K562 (cell line): ENCODE measurements around the gene OR2B2. TPM values are rescaled to one million over a fixed set of nuclear protein-coding genes. Genes with fewer than 3 reads are reported as not detected.
A peak's percentile ranks its signal among the peaks of the same experiment; 100 is the strongest.

Source experiments
- CAMTA2 ChIP-seq: fragments of 250-450 bp; sonication (Bioruptor Pico); conservative IDR thresholded peaks from 2 replicates; pipeline ENCODE4 v1.5.1; 2022
- CBX3 ChIP-seq, 2 experiments: IDR thresholded peaks; 1 replicate in 1 of 2; 2 replicates in 1 of 2; pipeline ENCODE4 v1.6.1; 2012; ENCODE audit warnings: inconsistent platforms in 2 of 2, low read length in 2 of 2, borderline replicate concordance in 1 of 2, control low read depth in 1 of 2
- ETS2 ChIP-seq: IDR thresholded peaks from 2 replicates; pipeline ENCODE4 v1.6.1; 2016; ENCODE audit warnings: borderline replicate concordance, missing genetic modification characterization, mild to moderate bottlenecking, moderate library complexity, missing compliant biosample characterization; ENCODE audit not compliant: poor library complexity, severe bottlenecking
- KLF10 ChIP-seq: fragments of 250-450 bp; sonication (Bioruptor Pico); IDR thresholded peaks from 2 replicates; pipeline ENCODE4 v1.6.1; 2021; ENCODE audit warnings: matching md5 sums
- RBM25 ChIP-seq: fragments of 200-400 bp; formaldehyde crosslinking; IDR thresholded peaks from 2 replicates; pipeline ENCODE4 v1.6.1; 2018; ENCODE audit warnings: low read length, low read depth, moderate library complexity; ENCODE audit not compliant: severe bottlenecking
- SAFB ChIP-seq: fragments of 200-400 bp; formaldehyde crosslinking; IDR thresholded peaks from 2 replicates; pipeline ENCODE4 v1.6.1; 2017; ENCODE audit warnings: low read depth, low read length, borderline replicate concordance
- YBX1 ChIP-seq: fragments of 450-650 bp; IDR thresholded peaks from 2 replicates; pipeline ENCODE4 v1.7.1; 2016; ENCODE audit warnings: mild to moderate bottlenecking
- ZC3H4 ChIP-seq: sonication (generic); formaldehyde crosslinking; IDR thresholded peaks from 2 replicates; pipeline ENCODE4 v1.9.0; 2021; ENCODE audit warnings: missing genetic modification reagents, borderline replicate concordance
- ZNF12 ChIP-seq: sonication (generic); formaldehyde crosslinking; IDR thresholded peaks from 2 replicates; pipeline ENCODE4 v1.4.0; 2020; ENCODE audit warnings: mild to moderate bottlenecking, missing genetic modification reagents
- ZNF212 ChIP-seq: fragments of 450-650 bp; formaldehyde crosslinking; IDR thresholded peaks from 2 replicates; pipeline ENCODE4 v1.4.0; 2020; ENCODE audit warnings: mild to moderate bottlenecking
- polyA plus RNA-seq, 8 experiments: library from polyadenylated mRNA; depleted of rRNA in 4 of 8; stranded (reverse) in 5 of 8; unstranded in 3 of 8; fragments of >200 nt; fragmentation: Nextera tagmentation in 2 of 8; fragmentation: Illumina TruSeq in 1 of 8; extraction: Ambion mirVana in 2 of 8; extraction: Trizol in 1 of 8; gene quantifications; 2 replicates each; pipeline versions ENCODE4 v1.2.1 to v1.2.3, GENCODE V29; 2011 to 2014; ENCODE audit warnings: inconsistent platforms in 1 of 8, missing spikeins in 1 of 8
- total RNA-seq, 7 experiments: library from RNA; depleted of rRNA in 6 of 7; stranded (reverse); fragments of >200 nt in 6 of 7; fragmentation: Illumina TruSeq in 2 of 7; extraction: Trizol in 2 of 7; gene quantifications; 2 replicates each; pipeline versions ENCODE4 v1.2.1 to v1.2.3, GENCODE V29; 2011 to 2021; ENCODE audit warnings: low replicate concordance in 1 of 7
- TF ChIP-seq, protein P1 (sequence below): fragments of 250-450 bp; sonication (Bioruptor Pico); IDR thresholded peaks from 2 replicates; pipeline ENCODE4 v1.5.0; 2022; ENCODE audit warnings: mild to moderate bottlenecking
- TF ChIP-seq, protein P2 (sequence below): sonication (generic); formaldehyde crosslinking; IDR thresholded peaks from 2 replicates; pipeline ENCODE4 v1.8.0; 2022; ENCODE audit warnings: missing genetic modification reagents, mild to moderate bottlenecking, borderline replicate concordance

The OR2B2 gene
- total and polyA plus RNA-seq, 9 of the 15 experiments (the other 6 are each of a cell fraction or from before 2014, with no cell fraction given): 0.24 TPM; not detected in 8

DNA sequence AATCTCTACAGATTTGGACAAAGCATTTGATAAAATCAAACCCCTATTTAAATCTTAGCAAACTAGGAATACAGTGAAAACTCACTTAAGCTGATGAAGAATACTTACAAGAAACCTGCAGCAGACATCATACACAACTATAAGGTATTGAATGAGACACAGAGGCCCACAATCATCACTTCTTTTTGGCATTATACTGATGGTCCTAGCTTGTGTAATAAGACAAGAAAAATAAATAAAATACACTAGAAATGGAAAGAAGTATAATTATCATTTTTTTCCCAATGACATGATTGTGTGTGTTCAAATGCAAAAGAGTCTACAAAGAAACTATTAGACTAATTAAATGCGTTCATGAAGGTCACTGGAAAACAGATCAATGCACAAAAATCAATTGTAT, 36.0 kb upstream of the OR2B2 start (continued):
- TF ChIP-seq, protein P1, sequence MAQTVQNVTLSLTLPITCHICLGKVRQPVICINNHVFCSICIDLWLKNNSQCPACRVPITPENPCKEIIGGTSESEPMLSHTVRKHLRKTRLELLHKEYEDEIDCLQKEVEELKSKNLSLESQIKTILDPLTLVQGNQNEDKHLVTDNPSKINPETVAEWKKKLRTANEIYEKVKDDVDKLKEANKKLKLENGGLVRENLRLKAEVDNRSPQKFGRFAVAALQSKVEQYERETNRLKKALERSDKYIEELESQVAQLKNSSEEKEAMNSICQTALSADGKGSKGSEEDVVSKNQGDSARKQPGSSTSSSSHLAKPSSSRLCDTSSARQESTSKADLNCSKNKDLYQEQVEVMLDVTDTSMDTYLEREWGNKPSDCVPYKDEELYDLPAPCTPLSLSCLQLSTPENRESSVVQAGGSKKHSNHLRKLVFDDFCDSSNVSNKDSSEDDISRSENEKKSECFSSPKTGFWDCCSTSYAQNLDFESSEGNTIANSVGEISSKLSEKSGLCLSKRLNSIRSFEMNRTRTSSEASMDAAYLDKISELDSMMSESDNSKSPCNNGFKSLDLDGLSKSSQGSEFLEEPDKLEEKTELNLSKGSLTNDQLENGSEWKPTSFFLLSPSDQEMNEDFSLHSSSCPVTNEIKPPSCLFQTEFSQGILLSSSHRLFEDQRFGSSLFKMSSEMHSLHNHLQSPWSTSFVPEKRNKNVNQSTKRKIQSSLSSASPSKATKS (CRISPR knock-in tag): no peak
- no peak for TF ChIP-seq YBX1
- no peak for TF ChIP-seq CAMTA2 (CRISPR knock-in tag)
- no peak for TF ChIP-seq ZNF12 (CRISPR knock-in tag)
- TF ChIP-seq, protein P2, sequence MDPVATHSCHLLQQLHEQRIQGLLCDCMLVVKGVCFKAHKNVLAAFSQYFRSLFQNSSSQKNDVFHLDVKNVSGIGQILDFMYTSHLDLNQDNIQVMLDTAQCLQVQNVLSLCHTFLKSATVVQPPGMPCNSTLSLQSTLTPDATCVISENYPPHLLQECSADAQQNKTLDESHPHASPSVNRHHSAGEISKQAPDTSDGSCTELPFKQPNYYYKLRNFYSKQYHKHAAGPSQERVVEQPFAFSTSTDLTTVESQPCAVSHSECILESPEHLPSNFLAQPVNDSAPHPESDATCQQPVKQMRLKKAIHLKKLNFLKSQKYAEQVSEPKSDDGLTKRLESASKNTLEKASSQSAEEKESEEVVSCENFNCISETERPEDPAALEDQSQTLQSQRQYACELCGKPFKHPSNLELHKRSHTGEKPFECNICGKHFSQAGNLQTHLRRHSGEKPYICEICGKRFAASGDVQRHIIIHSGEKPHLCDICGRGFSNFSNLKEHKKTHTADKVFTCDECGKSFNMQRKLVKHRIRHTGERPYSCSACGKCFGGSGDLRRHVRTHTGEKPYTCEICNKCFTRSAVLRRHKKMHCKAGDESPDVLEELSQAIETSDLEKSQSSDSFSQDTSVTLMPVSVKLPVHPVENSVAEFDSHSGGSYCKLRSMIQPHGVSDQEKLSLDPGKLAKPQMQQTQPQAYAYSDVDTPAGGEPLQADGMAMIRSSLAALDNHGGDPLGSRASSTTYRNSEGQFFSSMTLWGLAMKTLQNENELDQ (CRISPR knock-in tag): no peak
- no peak for TF ChIP-seq ZNF212 (CRISPR knock-in tag)
- TF ChIP-seq RBM25: peak; percentile 62
- 0 out of 3 replicates have a peak, but pooled peaks of 1 of the 2 experiments have one; percentile 40 for TF ChIP-seq CBX3 (IDR thresholded peaks at IDR 0.05; ENCODE audit: borderline replicate concordance in 1 of 2, low read length in 2 of 2)
- TF ChIP-seq ETS2: no peak
- TF ChIP-seq SAFB: no peak
- TF ChIP-seq KLF10: no peak
- TF ChIP-seq ZC3H4: no peak
